Measurements from ENCODE around the gene PDE6B. TPM values are rescaled to one million over a fixed set of nuclear protein-coding genes. Genes with fewer than 3 reads are reported as not detected.

PDE6B gene
- total RNA-seq, 1 donor from 2014 or later = 15.0 TPM

DNA sequence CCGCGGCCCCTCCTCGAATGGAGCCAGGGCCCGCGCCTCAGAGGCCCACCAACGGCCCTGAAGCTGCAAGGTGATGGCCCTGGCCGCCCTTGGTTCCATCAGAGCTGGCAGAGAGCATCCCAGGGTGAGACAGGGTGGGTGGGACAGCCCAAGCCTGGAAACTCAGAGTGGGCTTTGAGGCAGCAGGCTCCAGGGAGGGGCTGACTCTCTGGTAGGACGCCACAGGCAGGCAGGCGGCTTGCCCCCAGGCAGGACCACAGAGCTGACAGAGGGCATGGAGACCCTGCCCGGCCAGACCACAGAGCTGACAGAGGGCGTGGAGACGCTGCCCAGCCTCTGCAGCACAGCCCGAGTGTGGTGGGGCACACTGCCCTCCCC, 53.7 kb downstream of the PDE6B start:
- TF ChIP-seq, protein P1, sequence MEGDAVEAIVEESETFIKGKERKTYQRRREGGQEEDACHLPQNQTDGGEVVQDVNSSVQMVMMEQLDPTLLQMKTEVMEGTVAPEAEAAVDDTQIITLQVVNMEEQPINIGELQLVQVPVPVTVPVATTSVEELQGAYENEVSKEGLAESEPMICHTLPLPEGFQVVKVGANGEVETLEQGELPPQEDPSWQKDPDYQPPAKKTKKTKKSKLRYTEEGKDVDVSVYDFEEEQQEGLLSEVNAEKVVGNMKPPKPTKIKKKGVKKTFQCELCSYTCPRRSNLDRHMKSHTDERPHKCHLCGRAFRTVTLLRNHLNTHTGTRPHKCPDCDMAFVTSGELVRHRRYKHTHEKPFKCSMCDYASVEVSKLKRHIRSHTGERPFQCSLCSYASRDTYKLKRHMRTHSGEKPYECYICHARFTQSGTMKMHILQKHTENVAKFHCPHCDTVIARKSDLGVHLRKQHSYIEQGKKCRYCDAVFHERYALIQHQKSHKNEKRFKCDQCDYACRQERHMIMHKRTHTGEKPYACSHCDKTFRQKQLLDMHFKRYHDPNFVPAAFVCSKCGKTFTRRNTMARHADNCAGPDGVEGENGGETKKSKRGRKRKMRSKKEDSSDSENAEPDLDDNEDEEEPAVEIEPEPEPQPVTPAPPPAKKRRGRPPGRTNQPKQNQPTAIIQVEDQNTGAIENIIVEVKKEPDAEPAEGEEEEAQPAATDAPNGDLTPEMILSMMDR (IDR thresholded peaks at IDR 0.05) = no peak
- Mint-ChIP-seq H3K4me3 (no peak overlapping the region), H3K36me3 (ENCODE audit: low read depth) (peaks cover under 1% of the 10 kb centered on the region), H3K27ac (no peak overlapping the region), H3K9me3 (no peaks in the 10 kb centered on the region), H3K4me1 (peaks cover 39% of the 10 kb centered on the region), H3K27me3 (no peaks in the 10 kb centered on the region)
- intact Hi-C loops (cut with micrococcal nuclease) = no loop called here
- POLR2A ChIA-PET = interaction anchor here (0.6 to 0.9 kb wide), 2 partner anchors 22 to 331 kb away, joined by 3 to 4 read pairs; no protein-coding TSS in a partner anchor
- no peak for DNase-seq
- ATAC-seq (ENCODE audit: low read depth) = no peak
- CTCF ChIA-PET = interaction anchor here (1.3 kb wide), 1 partner anchor 64 kb away, joined by 3 read pairs; no protein-coding TSS in a partner anchor

DNA sequence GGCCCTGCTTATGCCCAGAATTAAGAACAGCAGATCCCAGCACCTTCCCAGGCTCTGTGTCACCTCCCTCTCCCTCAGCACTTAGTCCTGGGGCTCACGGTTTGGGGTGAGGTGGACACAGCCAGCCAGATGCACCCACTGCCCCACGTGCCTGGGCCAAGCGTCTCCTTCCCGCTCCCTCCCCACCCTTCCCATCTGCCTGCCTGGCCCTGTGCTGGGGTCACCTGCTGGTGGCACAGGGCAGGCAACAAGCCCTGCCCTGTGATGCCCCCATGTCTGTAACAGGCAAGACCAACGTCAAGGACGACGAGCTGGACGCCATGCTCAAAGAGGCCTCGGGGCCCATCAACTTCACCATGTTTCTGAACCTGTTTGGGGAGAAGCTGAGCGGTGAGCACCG, 54.3 kb downstream of the PDE6B start:
- DNase-seq (no peak), ATAC-seq (ENCODE audit: low read depth) (no peak)
- Mint-ChIP-seq H3K4me3 (no peak overlapping the region), H3K9me3 (no peaks in the 10 kb centered on the region), H3K27me3 (no peaks in the 10 kb centered on the region), H3K4me1 (peaks cover 39% of the 10 kb centered on the region), H3K27ac (no peak overlapping the region), H3K36me3 (ENCODE audit: low read depth) (no peaks in the 10 kb centered on the region)
- ChIA-PET CTCF (no interaction called here), POLR2A (no interaction called here)
- intact Hi-C loops (cut with micrococcal nuclease) = no loop called here
- TF ChIP-seq, protein P1 (IDR thresholded peaks at IDR 0.05) = no peak

DNA sequence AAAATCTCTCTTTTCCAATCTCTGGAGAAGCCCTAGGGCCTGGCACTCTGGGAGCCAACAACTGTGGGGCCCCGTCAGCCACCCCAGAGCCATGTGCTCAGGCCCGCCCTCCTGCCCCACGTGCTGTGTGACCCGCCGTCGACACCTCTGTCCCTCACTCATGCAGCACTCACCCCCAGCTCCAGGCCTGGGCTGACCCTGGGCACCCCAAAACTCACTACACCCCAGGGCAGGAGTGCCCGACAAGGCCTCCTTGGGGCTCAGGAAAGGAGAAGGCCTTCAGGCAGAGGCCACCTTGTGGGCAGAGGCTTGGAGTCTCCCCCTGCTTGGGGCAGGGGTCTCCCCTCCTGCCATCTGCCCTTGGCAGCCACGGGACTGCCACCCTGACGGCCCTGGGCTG, 54.7 kb downstream of the PDE6B start:
- Mint-ChIP-seq H3K9me3 (no peaks in the 10 kb centered on the region), H3K4me1 (peaks cover 39% of the 10 kb centered on the region), H3K4me3 (no peak overlapping the region), H3K36me3 (ENCODE audit: low read depth) (no peaks in the 10 kb centered on the region), H3K27ac (no peak overlapping the region), H3K27me3 (no peaks in the 10 kb centered on the region)
- intact Hi-C loops (cut with micrococcal nuclease) = no loop called here
- DNase-seq (no peak), ATAC-seq (ENCODE audit: low read depth) (no peak)
- TF ChIP-seq, protein P1 (IDR thresholded peaks at IDR 0.05) = no peak
- CTCF ChIA-PET = no interaction called here
- POLR2A ChIA-PET = interaction anchor here (0.9 to 1.1 kb wide), 3 partner anchors 9 to 16 kb away, joined by 3 to 4 read pairs (median 3); no protein-coding TSS in a partner anchor

DNA sequence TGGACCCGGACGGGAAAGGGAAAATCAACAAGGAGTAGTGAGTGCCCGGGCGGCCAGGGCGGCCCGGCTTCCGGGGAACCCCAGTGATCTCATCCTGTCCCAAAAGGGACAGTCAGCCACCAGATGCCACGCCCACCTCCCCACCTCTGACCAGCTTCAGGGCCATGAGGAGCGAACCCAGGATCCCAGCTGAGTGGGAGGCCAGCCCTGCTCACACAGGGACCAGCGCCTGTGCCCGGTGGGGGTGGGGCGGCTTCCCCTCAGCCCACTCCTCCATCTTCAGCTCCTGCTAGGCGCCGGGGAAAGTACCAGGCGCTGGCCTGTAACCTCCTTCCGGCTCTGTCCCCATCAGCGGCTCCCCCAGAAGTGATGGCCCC, 55.2 kb downstream of the PDE6B start:
- ChIA-PET CTCF (no interaction called here), POLR2A (interaction anchor here (0.7 to 1.2 kb wide), 5 partner anchors 10 to 25 kb away, joined by 3 to 4 read pairs (median 3); partner anchors contain the start of gene PCGF3)
- Mint-ChIP-seq H3K4me3 (peak overlapping the region; percentile 66), H3K9me3 (no peaks in the 10 kb centered on the region), H3K27ac (peak overlapping the region; percentile 30), H3K4me1 (peaks cover 34% of the 10 kb centered on the region), H3K36me3 (ENCODE audit: low read depth) (no peaks in the 10 kb centered on the region), H3K27me3 (no peaks in the 10 kb centered on the region)
- no peak for DNase-seq
- ATAC-seq (ENCODE audit: low read depth) = peak; percentile 1
- intact Hi-C loops (cut with micrococcal nuclease) = no loop called here
- TF ChIP-seq, protein P1 (IDR thresholded peaks at IDR 0.05) = no peak

DNA sequence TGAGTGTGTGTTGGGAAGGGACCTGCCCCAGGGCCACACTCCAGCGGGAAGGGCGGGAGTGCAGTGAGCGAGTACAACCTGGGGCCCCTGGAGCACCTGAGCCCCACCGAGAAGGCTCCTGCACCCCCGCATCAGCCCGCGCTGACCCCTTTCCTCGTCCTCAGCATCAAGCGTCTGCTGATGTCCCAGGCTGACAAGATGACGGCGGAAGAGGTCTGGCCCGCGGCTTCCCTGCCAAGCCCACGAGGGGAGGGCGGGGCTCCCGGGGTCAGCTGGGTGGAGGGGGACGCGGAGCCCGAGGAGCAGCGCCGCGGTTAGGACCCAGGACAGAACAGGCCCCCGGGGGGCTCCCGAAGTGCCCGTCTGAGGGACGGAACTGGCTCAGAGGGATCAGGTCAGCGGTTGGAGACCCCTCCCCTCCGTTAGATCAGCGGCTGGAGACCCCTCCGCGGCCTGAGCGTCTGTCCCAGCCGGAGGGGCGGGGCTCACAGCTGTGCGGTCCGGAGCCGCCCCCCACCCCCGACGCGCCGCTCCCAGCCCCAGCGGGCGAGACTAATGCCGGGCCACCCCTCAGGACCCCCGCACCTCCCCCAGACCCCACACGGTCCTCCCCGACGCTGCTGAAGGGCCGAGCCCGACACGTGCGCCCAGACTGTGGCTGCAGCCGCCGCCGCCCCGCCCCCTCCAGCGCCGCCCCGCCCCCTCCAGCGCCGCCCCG, 55.7 kb downstream of the PDE6B start:
- ATAC-seq (ENCODE audit: low read depth) (peak; percentile 63), DNase-seq (peak; percentile 54)
- Mint-ChIP-seq H3K4me1 (peaks cover 29% of the 10 kb centered on the region), H3K4me3 (peak overlapping the region; percentile 66), H3K27me3 (no peaks in the 10 kb centered on the region), H3K9me3 (no peaks in the 10 kb centered on the region), H3K36me3 (ENCODE audit: low read depth) (no peaks in the 10 kb centered on the region), H3K27ac (peak overlapping the region; percentile 30)
- POLR2A ChIA-PET = interaction anchor here (0.6 to 1.2 kb wide), 6 partner anchors 10 to 24 kb away, joined by 3 to 6 read pairs (median 3); partner anchors contain the start of gene PCGF3
- CTCF ChIA-PET = no interaction called here
- TF ChIP-seq, protein P1 (IDR thresholded peaks at IDR 0.05) = no peak
- intact Hi-C loops (cut with micrococcal nuclease) = no loop called here
